GM08714 (cell line): ENCODE data around the gene PTPRM.

Experiments used
- H3K4me3 ChIP-seq: fragments of 200-500 bp; sonication (Bioruptor generic); 2 replicates; pipeline ENCODE4 v1.5.1; 2014; ENCODE audit warnings: mild to moderate bottlenecking, low read length, inconsistent platforms
- ZNF274 ChIP-seq: IDR thresholded peaks from 2 replicates; pipeline ENCODE4 v1.6.1; 2012; ENCODE audit warnings: mild to moderate bottlenecking, low read depth, low read length

PTPRM gene

DNA sequence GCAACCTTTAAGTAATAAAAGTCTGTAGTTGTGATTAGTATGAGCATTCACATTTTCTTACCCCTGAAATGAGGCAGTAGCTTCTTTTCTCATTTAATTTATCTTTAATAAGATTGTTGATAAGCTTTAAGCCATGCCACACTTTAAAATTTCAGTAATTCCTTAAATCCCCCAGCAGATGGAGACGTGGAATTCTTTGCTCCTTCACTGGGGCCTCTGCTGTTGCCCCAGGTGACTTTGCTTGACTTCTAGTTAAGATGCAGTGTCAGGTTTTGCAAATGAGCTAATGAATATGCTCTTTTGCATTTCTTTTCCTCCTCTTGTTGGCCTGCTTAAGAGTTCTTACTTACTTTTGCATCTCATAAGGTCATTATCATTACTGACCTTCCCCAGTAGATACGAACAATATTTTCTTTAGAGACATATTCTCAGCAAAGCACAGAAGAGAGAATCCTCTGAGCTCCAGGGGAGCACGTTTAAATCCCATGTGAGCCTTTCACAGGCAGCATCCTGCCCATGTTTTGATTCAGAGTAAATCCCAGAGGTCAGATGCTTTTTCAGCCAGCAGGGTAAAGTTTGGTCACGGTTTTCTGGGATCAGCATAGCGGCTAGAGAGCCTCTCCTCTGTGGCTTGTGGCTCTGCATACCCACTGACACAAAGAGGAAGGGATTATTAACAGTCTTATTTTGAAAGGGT lies 222.9 kb downstream of the PTPRM start:
- no peak for TF ChIP-seq ZNF274
- no peak overlapping the region for H3K4me3 ChIP-seq

DNA sequence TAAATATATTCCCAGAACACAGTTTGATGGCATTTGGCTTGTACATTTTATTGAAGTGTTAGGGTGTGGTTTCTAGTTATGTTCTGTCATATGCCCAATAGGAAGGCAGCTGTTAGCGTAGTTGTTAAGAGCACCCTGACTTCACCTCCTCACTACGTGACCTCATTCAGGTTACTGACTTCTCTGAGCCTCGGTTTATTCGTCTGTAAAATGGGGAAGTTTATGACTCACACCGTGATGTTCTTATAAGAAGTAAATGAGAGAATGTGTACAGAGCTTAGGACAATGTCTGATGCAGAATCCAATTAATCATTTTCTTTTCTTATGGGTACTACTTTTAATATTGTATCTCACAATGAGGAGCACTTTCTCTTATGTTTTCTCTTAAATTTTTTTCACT lies 226.0 kb downstream of the PTPRM start:
- TF ChIP-seq ZNF274 = no peak
- H3K4me3 ChIP-seq = no peak overlapping the region

DNA sequence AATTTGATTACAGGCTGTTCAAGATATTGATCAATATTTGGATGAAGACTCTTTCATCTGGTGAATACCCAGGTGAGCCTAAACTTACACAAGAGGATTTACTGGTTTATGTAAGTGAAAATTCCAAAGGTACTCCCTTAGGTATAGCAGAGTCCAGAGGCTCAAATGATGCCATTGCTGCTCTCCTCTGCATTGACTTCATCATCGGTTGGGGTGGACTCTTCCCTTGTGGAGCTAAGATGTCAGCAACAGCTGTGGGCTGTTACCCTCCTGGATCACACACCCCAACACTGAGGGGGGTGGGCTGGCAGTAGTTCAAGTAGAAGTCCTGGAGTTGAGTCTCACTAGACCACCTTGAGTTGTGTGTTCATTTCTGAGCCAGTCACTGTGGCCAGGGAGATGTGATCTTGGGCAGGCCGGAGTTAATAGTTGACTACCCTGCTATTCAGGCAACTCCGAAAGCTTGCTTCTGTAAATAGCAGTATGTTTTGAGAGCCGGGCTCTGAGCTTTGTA lies 236.9 kb downstream of the PTPRM start:
- TF ChIP-seq ZNF274 = no peak
- no peak overlapping the region for H3K4me3 ChIP-seq

DNA sequence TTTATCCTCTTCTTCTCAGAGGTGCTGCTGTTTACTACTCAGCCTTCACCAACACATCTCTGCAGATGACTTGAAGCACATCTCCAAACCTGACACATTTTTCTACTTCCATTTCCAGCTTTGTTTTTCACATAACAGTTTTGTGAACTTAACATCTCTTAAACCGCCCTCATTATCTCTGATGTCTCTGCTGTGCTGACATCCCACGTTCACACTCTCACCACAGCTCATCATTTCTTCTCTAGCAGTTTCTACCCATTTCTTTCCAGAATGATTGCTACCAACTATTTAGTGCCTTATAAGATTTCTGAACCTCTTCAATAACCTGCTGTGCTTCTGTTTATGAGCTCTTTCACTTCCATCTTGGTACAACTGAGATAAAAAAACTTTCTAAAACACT lies 238.0 kb downstream of the PTPRM start:
- no peak overlapping the region for H3K4me3 ChIP-seq
- TF ChIP-seq ZNF274 = no peak

DNA sequence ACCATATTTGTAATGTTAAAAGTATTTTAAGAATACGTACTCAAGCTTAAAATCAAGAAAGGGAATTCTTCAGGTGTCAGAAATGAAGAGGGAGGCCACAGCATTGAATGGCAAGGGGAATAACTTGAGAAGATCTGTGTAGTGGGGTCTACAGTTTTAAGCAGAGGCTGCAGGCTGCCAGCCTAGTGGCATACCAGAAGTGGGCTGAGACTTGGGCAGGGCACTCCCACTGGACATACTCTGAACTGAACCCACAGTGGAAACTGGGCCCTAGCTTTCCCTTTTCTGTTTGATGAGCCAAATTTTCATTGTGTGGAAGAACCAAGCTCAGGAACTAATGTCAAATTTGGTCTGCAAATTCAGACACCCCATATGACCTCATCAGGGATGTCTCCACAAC lies 238.8 kb downstream of the PTPRM start:
- no peak for TF ChIP-seq ZNF274
- H3K4me3 ChIP-seq = no peak overlapping the region

DNA sequence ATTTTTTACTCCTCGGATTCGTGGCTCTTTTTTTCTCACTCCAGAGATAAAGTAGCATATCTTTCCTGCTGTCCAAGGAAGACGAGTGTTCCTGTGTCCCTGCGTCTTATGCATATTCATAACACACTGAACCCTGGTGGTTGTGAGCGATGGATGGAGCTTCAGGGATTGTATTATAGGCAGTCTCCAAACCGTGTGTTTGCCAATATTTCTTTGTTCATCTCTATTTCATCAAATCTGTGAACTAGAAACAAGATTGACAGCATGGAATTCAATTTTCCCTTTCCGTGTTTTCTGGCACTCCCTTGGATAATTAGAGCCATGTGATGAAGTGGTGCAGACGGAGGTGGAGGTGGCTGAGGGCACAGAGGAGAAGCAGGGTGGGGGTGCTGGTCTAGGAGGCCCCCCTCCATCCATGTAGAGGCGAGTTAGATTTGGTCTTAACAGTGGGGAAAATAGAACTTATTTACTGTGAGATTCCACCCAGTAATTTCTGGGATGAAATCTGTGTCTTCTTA lies 240.9 kb downstream of the PTPRM start:
- no peak for TF ChIP-seq ZNF274
- H3K4me3 ChIP-seq = no peak overlapping the region

DNA sequence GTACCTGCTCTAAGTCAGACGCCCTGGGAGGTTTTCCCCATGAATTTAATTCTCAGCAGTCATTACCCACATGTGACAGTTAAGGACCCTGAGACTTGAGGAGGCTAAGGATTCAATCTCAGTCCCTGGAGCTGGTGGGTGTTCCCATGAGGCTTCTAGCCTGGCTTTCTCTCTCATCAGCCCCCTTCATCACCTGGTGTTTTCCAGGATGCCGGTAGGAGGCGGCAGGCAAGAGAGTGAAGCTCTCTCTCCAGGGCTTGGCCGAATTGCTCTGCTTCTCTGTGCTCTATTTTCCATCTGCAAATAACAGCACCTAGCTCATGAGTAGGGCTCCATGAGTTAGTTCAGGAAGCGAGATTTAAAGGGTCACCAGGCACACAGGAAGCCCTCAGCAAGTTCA lies 241.9 kb downstream of the PTPRM start:
- H3K4me3 ChIP-seq = no peak overlapping the region
- TF ChIP-seq ZNF274 = no peak

DNA sequence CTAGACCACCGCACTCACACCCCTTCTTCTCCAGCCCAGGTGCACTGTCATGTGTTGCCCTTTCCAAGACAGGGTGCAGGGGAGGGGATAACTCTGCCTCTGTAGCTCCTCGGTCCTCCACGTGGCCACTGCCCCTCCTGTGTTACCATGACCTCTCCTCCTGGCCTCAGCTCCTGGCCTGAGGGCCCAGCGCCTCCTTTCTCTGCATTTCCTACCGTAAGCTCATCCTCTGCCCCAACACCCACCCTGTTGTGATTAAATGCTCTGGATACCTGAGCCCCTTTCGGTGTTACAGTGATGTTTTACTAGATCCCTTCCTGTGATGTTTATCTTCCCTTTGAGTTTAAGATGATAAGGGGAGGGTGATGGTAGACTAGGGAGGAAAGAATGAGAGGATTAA lies 242.3 kb downstream of the PTPRM start:
- no peak overlapping the region for H3K4me3 ChIP-seq
- TF ChIP-seq ZNF274 = no peak

DNA sequence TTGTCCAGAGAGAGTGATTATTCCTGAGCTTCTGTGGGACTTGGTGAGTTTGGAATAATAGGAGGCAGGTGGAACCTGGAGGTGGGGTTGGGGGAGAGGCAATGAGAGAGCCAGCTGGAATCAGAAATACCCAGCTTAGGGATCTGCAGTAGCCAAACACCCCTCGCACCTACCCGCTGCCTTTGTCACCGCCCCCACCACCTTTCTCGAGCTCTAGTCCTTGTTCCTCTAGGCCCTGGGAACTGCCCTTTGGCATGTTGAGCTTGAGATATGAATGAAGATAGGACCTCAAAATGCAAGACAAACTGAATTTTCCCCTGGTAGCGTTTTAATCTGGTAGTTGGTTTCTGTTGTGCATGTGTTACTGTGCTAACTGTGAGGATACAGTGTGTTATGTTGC lies 242.9 kb downstream of the PTPRM start:
- TF ChIP-seq ZNF274 = no peak
- no peak overlapping the region for H3K4me3 ChIP-seq

DNA sequence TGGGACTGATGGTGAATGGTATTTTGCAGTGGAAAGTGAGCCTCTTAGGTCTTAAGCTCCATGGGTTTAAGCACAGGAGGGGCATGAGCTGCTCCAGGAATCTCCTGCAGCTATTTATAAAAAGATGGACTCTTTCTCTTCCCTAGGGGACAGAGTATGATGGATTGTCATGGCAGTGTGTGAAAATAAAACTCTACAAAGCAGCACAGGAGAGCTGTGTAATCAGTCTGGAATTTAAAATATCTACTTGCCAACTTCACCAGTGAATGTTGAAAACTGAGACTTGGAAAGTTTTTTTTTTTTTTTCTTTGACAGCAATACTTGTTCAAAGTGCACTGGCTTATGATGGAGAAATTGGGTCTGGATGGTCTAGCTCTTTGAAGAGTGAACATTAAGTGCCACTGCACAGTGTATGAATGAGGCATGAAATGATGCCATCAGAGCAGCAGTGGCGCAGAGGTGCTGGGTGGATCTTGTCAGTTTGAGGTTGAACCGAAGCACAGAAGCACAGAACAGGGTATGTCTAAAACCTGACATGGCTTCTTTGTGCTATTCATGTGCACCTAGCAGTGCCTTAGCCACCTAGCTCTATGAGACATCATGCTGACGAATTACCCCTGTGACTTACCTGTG lies 245.4 kb downstream of the PTPRM start:
- H3K4me3 ChIP-seq = no peak overlapping the region
- no peak for TF ChIP-seq ZNF274

DNA sequence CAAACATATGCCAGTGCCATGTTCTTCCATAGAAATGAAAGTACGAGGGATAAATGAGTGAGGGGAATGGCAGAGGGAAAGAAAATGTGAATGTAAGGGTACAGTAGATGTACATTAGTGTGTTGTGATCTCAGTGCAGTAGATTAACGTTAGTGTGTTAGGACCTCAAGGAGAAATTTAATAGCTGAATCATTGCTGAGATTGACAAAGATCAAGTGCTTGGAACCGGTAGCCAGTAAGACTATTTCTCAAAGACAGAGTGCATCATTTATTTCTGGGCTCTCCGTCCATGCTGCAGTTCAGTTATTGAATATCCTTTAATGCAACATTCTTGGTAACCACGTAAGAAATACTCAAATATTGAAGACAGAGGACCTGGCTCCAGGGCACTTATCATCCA lies 246.0 kb downstream of the PTPRM start:
- no peak for TF ChIP-seq ZNF274
- H3K4me3 ChIP-seq = no peak overlapping the region

DNA sequence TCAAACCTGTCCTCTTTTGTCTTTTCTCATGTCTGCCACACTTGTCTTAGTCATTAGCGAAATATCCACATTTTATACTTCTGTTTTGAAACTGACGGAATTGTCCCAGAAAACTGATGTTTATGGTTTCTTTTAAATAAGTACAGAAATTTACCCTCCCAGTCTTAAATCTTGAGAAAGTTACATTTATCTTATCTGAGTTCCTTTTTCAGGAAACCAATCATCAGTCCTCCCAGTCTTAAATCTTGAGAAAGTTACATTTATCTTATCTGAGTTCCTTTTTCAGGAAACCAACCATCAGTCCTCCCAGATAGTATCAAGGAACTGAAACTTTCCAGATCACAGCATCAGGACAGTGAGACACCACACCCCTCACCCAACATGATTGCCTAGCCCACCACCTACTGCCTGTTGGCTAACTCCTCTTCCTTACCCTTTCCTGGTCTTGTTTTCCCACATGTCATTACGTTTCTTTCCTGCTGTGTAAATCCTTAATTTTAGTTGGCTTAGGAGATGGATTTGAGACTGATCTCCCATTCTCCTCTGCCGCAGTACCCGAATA lies 247.7 kb downstream of the PTPRM start:
- TF ChIP-seq ZNF274 = no peak
- no peak overlapping the region for H3K4me3 ChIP-seq

DNA sequence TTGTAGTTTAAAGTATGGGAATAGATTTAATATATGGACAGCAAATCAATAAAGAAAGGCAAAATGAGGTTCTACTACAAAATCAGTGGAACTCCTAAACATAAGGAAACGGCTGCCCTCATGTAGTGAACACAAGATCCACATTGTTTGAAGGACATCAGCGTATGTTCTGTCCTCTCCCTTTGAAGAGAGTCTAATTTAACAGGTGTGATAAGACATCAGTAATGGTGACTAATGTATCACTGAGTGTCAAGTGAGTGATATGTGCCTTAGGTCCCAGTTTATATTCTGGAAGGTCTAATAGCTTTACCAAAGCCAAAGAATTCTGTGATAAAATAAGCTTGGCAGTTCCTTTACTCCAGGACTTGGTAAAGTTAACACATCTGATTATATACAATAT lies 248.7 kb downstream of the PTPRM start:
- TF ChIP-seq ZNF274 = no peak
- no peak overlapping the region for H3K4me3 ChIP-seq

DNA sequence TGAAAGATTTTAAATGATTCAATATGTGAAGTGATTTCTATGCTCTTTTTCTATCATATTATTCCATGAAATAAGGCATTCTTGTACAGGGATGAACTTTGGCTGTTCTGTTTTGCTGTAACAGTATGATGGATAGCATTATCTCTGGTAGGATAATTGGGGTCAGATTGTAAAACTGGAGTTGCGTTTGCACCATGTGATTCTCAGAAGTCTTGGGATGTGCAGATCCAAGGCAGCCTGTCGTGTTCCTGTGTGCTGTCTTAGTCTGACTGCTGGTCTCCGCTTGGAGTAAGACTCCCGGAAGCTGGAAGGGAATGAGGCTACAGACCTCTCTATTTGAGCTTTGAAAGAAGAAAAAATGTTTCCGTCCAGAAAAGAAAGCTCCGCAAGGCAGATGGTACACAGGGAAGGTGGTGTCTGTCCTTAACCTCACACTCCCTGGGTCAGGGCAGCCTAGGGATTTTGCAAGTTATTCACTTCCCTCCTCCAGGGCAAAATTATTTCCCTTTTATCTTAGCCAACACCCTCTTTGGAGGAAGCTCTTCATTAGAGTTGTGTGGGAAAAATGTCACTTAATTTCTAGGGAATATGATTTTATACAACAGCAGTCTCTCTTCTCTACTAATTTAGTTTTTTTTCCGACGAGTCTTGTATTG lies 250.6 kb downstream of the PTPRM start:
- no peak overlapping the region for H3K4me3 ChIP-seq
- TF ChIP-seq ZNF274 = no peak
